Left lung (tissue), 10 donors: ENCODE data around the gene PCSK5. TPM values are rescaled to one million over a fixed set of nuclear protein-coding genes. Genes with fewer than 3 reads are reported as not detected.

ENCODE experiments used
- ATAC-seq: fragments of 200-7000 bp; cut with Tn5 transposase; one replicate; pipeline ENCODE4 v1.9.1; 2020; ENCODE audit warnings: moderate library complexity
- DNase-seq, 4 donors: peaks; one replicate each; pipeline ENCODE4 v3.0.0-alpha.2; 2013 to 2020
- H3K27ac ChIP-seq, 2 donors: fragments of 200-600 bp; sonication (generic) in 1 of 2; one replicate each; pipeline versions ENCODE4 v1.5.0 to v1.8.0; 2020 to 2021
- H3K27me3 ChIP-seq, 2 donors: fragments of 200-600 bp; sonication (generic) in 1 of 2; one replicate each; pipeline versions ENCODE4 v1.5.0 to v1.8.0; 2020 to 2021
- H3K36me3 ChIP-seq, 2 donors: fragments of 200-600 bp; sonication (generic) in 1 of 2; one replicate each; pipeline versions ENCODE4 v1.5.0 to v1.8.0; 2020 to 2021
- H3K4me1 ChIP-seq, 2 donors: fragments of 200-600 bp; one replicate each; pipeline ENCODE4 v1.8.0; 2021
- H3K4me3 ChIP-seq, 2 donors: fragments of 200-600 bp; sonication (generic) in 1 of 2; one replicate each; pipeline versions ENCODE4 v1.5.0 to v1.8.0; 2020 to 2021; ENCODE audit warnings: mild to moderate bottlenecking in 1 of 2
- H3K9me3 ChIP-seq, 2 donors: fragments of 200-600 bp; sonication (generic) in 1 of 2; one replicate each; pipeline versions ENCODE4 v1.5.0 to v1.8.0; 2020 to 2021
- intact Hi-C, 2 donors: fragments of 100-400 bp; cut with DNase I; formaldehyde crosslinking; loops; one replicate each; pipeline versions ENCODE4 v1.11.2 to v1.14.2; 2022
- polyA plus RNA-seq, 6 donors: library from polyadenylated mRNA; unstranded; fragments of 120-200 nt; gene quantifications; one replicate each; pipeline ENCODE4 v1.2.1, GENCODE V29; 2013; ENCODE audit not compliant: insufficient read length in 6 of 6
- total RNA-seq, 2 donors: library from RNA; stranded (reverse); fragmentation: NEBNext Ultra II Directional; extraction: Animal tissue kit (Norgen Biotek cat#: 25700); gene quantifications; one replicate each; pipeline ENCODE4 v1.2.1, GENCODE V29; 2021
- TF ChIP-seq, protein P1 (sequence below), 2 donors: fragments of 200-600 bp; sonication (generic) in 1 of 2; IDR thresholded peaks; one replicate each; pipeline versions ENCODE4 v1.5.0 to v1.8.0; 2021; ENCODE audit warnings: antibody characterized with exemption in 2 of 2
- donor health status: DM: no; HTN: yes; CAD: no.
- donor health status: DM: no; HTN: no; CAD: no.

PCSK5 gene
- total and polyA plus RNA-seq, 8 donors = 6.8 to 20.3 (median 11.3) TPM

DNA sequence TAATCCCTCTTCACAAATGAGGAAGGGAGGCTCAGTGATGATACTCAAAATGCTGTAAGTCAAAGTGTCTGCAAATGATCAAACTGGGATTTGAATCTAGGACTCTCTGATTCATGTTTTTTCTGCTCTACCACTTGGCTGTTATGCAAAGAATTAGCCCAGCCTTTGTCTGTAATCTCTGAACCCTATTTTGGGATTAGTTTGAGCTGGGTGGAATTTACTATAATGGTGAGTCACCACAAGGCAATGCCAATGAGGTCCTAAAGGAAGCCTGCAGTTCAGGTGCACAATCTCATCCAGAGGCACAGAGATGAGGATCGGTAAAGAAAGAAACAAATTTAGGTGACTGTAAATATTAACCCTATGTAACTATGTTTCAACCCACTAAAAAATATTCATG, 474.6 kb downstream of the PCSK5 start:
- no peaks in the 10 kb centered on the region for H3K9me3 ChIP-seq
- no peak overlapping the region for H3K27ac ChIP-seq
- peak; percentile 57 for ATAC-seq
- DNase-seq = no peak
- TF ChIP-seq, protein P1, sequence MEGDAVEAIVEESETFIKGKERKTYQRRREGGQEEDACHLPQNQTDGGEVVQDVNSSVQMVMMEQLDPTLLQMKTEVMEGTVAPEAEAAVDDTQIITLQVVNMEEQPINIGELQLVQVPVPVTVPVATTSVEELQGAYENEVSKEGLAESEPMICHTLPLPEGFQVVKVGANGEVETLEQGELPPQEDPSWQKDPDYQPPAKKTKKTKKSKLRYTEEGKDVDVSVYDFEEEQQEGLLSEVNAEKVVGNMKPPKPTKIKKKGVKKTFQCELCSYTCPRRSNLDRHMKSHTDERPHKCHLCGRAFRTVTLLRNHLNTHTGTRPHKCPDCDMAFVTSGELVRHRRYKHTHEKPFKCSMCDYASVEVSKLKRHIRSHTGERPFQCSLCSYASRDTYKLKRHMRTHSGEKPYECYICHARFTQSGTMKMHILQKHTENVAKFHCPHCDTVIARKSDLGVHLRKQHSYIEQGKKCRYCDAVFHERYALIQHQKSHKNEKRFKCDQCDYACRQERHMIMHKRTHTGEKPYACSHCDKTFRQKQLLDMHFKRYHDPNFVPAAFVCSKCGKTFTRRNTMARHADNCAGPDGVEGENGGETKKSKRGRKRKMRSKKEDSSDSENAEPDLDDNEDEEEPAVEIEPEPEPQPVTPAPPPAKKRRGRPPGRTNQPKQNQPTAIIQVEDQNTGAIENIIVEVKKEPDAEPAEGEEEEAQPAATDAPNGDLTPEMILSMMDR (IDR thresholded peaks at IDR 0.05) = no peak
- intact Hi-C loops = no loop called here
- H3K4me3 ChIP-seq = no peak overlapping the region
- no peaks in the 10 kb centered on the region for H3K27me3 ChIP-seq
- H3K4me1 ChIP-seq = no peaks in the 10 kb centered on the region
- no peaks in the 10 kb centered on the region for H3K36me3 ChIP-seq

DNA sequence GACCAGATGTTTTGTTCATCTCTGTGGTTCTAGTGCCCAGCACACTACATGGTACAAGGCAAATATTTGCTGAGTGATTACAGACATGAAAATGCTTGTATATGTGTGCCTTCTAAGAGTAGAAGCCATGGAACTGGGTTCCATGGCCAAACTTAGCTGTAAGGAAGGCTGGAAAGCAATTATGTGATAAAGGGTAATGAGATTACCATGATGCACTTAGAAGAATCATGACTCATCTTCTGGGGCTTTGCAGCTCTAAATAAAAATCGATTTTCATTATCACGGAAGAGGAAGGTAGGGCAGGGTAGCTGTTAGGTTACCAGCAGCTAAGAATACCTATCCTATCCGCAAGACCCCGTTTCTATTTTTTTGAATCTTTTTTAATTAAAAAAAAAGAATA, 475.8 kb downstream of the PCSK5 start:
- intact Hi-C loops = no loop called here
- no peak overlapping the region for H3K4me3 ChIP-seq
- H3K9me3 ChIP-seq = no peaks in the 10 kb centered on the region
- no peaks in the 10 kb centered on the region for H3K27me3 ChIP-seq
- H3K36me3 ChIP-seq = no peaks in the 10 kb centered on the region
- DNase-seq = no peak
- TF ChIP-seq, protein P1 (IDR thresholded peaks at IDR 0.05) = no peak
- ATAC-seq = no peak
- H3K27ac ChIP-seq = no peak overlapping the region
- no peaks in the 10 kb centered on the region for H3K4me1 ChIP-seq

DNA sequence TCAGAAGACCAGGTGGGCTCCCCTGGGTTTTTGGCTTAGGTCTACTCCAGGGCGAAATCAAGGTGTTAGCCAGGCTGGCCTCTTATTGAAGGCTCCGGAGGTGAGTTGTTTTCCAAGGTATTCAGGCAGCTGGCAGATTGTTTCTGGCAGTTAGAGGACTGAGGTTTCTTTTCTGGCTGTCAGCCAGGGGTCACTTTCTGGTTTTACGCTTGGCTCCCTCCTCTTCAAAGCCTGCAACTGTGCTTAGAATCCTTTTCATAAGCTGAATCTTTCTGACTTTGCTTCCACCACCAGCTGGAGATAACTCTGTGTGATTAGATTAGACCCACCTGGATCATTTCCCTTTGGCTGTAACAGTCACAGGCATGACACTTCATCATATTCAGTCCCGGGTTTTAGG, 479.1 kb downstream of the PCSK5 start:
- peak in 1 of 4 donors; percentile 65 for DNase-seq
- peaks cover 12 to 15% of the 10 kb centered on the region in 2 donors for H3K4me1 ChIP-seq
- peak; percentile 30 for ATAC-seq

DNA sequence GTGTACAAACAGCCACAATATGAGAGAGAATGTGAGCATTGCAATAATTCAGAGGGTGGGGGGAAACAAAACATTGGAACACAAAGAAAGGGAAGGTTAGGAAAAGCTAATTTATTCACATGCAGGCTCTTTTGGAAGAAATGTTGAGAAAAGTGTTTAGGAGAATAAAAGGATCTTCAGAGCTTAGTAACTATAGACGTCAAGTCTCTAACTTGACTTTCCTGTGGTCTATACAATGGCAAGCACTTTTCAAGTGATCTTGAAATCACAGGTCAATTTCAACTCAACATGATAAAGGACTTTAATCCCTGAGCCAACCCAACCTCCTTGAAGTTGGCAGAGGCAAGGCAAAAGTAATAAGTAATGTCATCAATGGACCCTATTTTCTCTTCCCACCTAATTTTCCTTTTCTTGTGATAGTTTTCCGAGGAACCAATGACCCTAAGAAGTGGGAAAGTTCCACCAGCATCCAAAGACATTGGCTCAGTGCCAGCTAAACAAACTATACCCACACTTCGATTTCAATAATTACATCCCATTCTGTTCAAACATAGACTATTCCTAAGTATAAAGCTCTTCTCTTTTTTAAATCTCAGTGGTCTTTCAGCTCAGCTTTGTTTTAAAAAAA, 480.0 kb downstream of the PCSK5 start:
- Histone ChIP-seq H3K27me3 (no peaks in the 10 kb centered on the region), H3K4me1 (peaks cover 17 to 20% of the 10 kb centered on the region in 2 donors), H3K36me3 (no peaks in the 10 kb centered on the region), H3K27ac (no peak overlapping the region), H3K9me3 (no peaks in the 10 kb centered on the region), H3K4me3 (no peak overlapping the region)
- TF ChIP-seq, protein P1 (IDR thresholded peaks at IDR 0.05) = no peak
- DNase-seq (peak in 1 of 4 donors; percentile 14), ATAC-seq (no peak)
- intact Hi-C loops = no loop called here

More for the DNA sequence above, 479.1 kb downstream of the PCSK5 start:
- no peaks in the 10 kb centered on the region for H3K9me3 ChIP-seq
- no peak overlapping the region for H3K27ac ChIP-seq
- H3K36me3 ChIP-seq = no peaks in the 10 kb centered on the region
- no peak overlapping the region for H3K4me3 ChIP-seq
- no peaks in the 10 kb centered on the region for H3K27me3 ChIP-seq
- TF ChIP-seq, protein P1 (IDR thresholded peaks at IDR 0.05) = no peak
- intact Hi-C loops = no loop called here

DNA sequence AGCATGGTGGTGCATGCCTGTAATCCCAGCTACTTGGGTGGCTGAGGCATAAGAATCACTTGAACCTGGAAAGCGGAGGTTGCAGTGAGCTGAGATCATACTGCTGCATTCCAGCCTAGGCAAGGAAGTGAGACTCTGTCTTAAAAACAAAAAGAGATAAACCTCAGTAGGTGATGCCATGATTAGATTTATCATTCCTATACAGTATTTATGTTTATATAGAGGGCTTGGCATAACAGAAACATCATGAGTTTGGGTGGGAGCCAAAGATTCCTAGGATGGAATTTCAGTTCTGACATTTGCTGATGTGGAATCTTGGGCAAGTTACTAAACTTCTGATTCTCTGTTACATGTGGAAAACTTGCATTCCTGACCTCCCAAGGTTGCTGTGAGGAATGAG, 481.4 kb downstream of the PCSK5 start:
- TF ChIP-seq, protein P1 (IDR thresholded peaks at IDR 0.05) = no peak
- ATAC-seq = no peak
- intact Hi-C loops = no loop called here
- no peak for DNase-seq
- no peak overlapping the region for H3K27ac ChIP-seq
- no peaks in the 10 kb centered on the region for H3K36me3 ChIP-seq
- H3K27me3 ChIP-seq = no peaks in the 10 kb centered on the region
- H3K4me1 ChIP-seq = peaks cover 17 to 20% of the 10 kb centered on the region in 2 donors
- H3K4me3 ChIP-seq = no peak overlapping the region
- H3K9me3 ChIP-seq = no peaks in the 10 kb centered on the region
